HepG2 (cell line): ENCODE measurements around the gene AKAP14. TPM values are rescaled to one million over a fixed set of nuclear protein-coding genes. Genes with fewer than 3 reads are reported as not detected.
A peak's percentile ranks its signal among the peaks of the same experiment; 100 is the strongest.

Experiments used
- CTCF ChIP-seq: sonication (generic); formaldehyde crosslinking; IDR thresholded peaks from 2 replicates; pipeline ENCODE4 v1.5.0; 2020; ENCODE audit warnings: mild to moderate bottlenecking, missing genetic modification reagents, moderate library complexity
- HNRNPK ChIP-seq: fragments of 200-400 bp; formaldehyde crosslinking; IDR thresholded peaks from 2 replicates; pipeline ENCODE4 v1.6.1; 2018; ENCODE audit warnings: low read length, low read depth, moderate library complexity, mild to moderate bottlenecking; ENCODE audit not compliant: poor library complexity, severe bottlenecking
- HOMEZ ChIP-seq: IDR thresholded peaks from 2 replicates; pipeline ENCODE4 v1.6.1; 2016; ENCODE audit warnings: low read depth
- IRX3 ChIP-seq: sonication (generic); formaldehyde crosslinking; IDR thresholded peaks from 2 replicates; pipeline ENCODE4 v1.8.1; 2023; ENCODE audit warnings: mild to moderate bottlenecking, low read depth, missing genetic modification reagents, borderline replicate concordance
- MBNL3 ChIP-seq: fragments of 250-450 bp; sonication (Bioruptor Pico); conservative IDR thresholded peaks from 2 replicates; pipeline ENCODE4 v1.8.0; 2022; ENCODE audit warnings: mild to moderate bottlenecking, inconsistent platforms
- MXD4 ChIP-seq: IDR thresholded peaks from 2 replicates; pipeline ENCODE4 v1.6.1; 2016; ENCODE audit warnings: mild to moderate bottlenecking, missing biosample characterization, missing genetic modification reagents
- NFRKB ChIP-seq: fragments of 450-650 bp; IDR thresholded peaks from 2 replicates; pipeline ENCODE4 v1.6.1; 2017
- NFYB ChIP-seq: sonication (generic); formaldehyde crosslinking; IDR thresholded peaks from 2 replicates; pipeline ENCODE4 v1.4.0; 2020; ENCODE audit warnings: missing genetic modification reagents
- PITX1 ChIP-seq: sonication (generic); formaldehyde crosslinking; IDR thresholded peaks from 2 replicates; pipeline ENCODE4 v1.5.1; 2020; ENCODE audit warnings: mild to moderate bottlenecking, missing genetic modification reagents
- ZNF124 ChIP-seq: sonication (generic); formaldehyde crosslinking; IDR thresholded peaks from 2 replicates; pipeline ENCODE4 v1.4.0; 2020; ENCODE audit warnings: missing genetic modification reagents
- ZNF142 ChIP-seq: sonication (generic); formaldehyde crosslinking; IDR thresholded peaks from 2 replicates; pipeline ENCODE4 v1.4.0; 2020; ENCODE audit warnings: missing genetic modification reagents
- ZNF143 ChIP-seq: sonication (generic); formaldehyde crosslinking; IDR thresholded peaks from 2 replicates; pipeline ENCODE4 v1.4.0; 2020; ENCODE audit warnings: missing genetic modification reagents
- ZNF256 ChIP-seq: sonication (generic); formaldehyde crosslinking; conservative IDR thresholded peaks from 2 replicates; pipeline ENCODE4 v1.4.0; 2020; ENCODE audit warnings: missing genetic modification reagents
- ZNF280B ChIP-seq: sonication (generic); formaldehyde crosslinking; IDR thresholded peaks from 2 replicates; pipeline ENCODE4 v1.5.0; 2020; ENCODE audit warnings: missing genetic modification reagents, mild to moderate bottlenecking, borderline replicate concordance
- ZNF503 ChIP-seq: sonication (generic); formaldehyde crosslinking; IDR thresholded peaks from 2 replicates; pipeline ENCODE4 v1.4.0; 2020; ENCODE audit warnings: missing genetic modification reagents
- ZNF543 ChIP-seq: sonication (generic); formaldehyde crosslinking; IDR thresholded peaks from 2 replicates; pipeline ENCODE4 v1.4.0; 2020; ENCODE audit warnings: mild to moderate bottlenecking, missing genetic modification reagents
- polyA plus RNA-seq, 8 experiments: library from polyadenylated mRNA; depleted of rRNA in 3 of 8; stranded (reverse) in 7 of 8; unstranded in 1 of 8; fragments of >200 nt; fragmentation: Illumina TruSeq in 4 of 8; extraction: Trizol in 4 of 8; gene quantifications; 2 replicates each; pipeline versions ENCODE4 v1.2.1 to v1.2.3, GENCODE V29; 2011 to 2016; ENCODE audit warnings: low read depth in 4 of 8, missing spikeins in 1 of 8, mixed read lengths in 1 of 8; ENCODE audit not compliant: insufficient read depth in 1 of 8
- total RNA-seq, 5 experiments: library from RNA; depleted of rRNA; stranded (reverse); fragments of >200 nt; fragmentation: Illumina TruSeq; extraction: Trizol; gene quantifications; 2 replicates each; pipeline ENCODE4 v1.2.3, GENCODE V29; 2016; ENCODE audit warnings: low read depth in 1 of 5

AKAP14 gene
- total and polyA plus RNA-seq, 2 of the 13 experiments (the other 11 are each of a cell fraction or from before 2014, with no cell fraction given) = 0.20 to 1.7 TPM

- TF ChIP-seq HOMEZ (CRISPR knock-in tag) (no peak), IRX3 (CRISPR knock-in tag) (no peak), ZNF280B (CRISPR knock-in tag) (peak; percentile 53; the same call in 1 of the 2 replicates), PITX1 (CRISPR knock-in tag) (no peak), MXD4 (CRISPR knock-in tag) (no peak), NFYB (CRISPR knock-in tag) (no peak), MBNL3 (CRISPR knock-in tag) (no peak), ZNF256 (no peak), ZNF142 (CRISPR knock-in tag) (no peak; the same call in 1 of the 2 replicates), ZNF543 (CRISPR knock-in tag) (0 out of 2 replicates have a peak, but pooled peaks have one; percentile 17), CTCF (CRISPR knock-in tag) (peak; percentile 65), HNRNPK (no peak), ZNF503 (peak; percentile 32; the same call in 1 of the 2 replicates), ZNF143 (CRISPR knock-in tag) (no peak), ZNF124 (CRISPR knock-in tag) (no peak), NFRKB (no peak)
Measured at GRCh38 chrX:119943185-119943988, 47.7 kb downstream of the AKAP14 start, which contains the start of gene NKAP (continued).
